SK-N-SH (cell line): ENCODE data around the gene ATP5F1A. TPM values are rescaled to one million over a fixed set of nuclear protein-coding genes. Genes with fewer than 3 reads are reported as not detected.

Source experiments
- CTCF ChIA-PET: fragments of 300-600, 350-600 bp; formaldehyde crosslinking; extraction: SDS; loops from one replicate; lab custom pipeline; 2021; lab: Yijun Ruan, JAX
- POLR2A ChIA-PET: fragments of 350-600 bp; sonication (Branson Sonifier 250); formaldehyde crosslinking; extraction: SDS; loops from one replicate; lab custom pipeline; 2020; ENCODE audit warnings: antibody characterized with exemption, inconsistent platforms; lab: Yijun Ruan, JAX
- DNase-seq: peaks from one replicate; pipeline ENCODE4 v3.0.0; 2012
- H2AFZ ChIP-seq: fragments of 200-600 bp; sonication (generic); 2 replicates; pipeline ENCODE4 v1.8.1; 2016; ENCODE audit warnings: antibody characterized with exemption, mild to moderate bottlenecking, low read depth
- H3F3A ChIP-seq: fragments of 200-600 bp; sonication (generic); replicated peaks from 2 replicates; pipeline ENCODE3; 2016; ENCODE audit warnings: antibody characterized with exemption, mild to moderate bottlenecking; ENCODE audit not compliant: insufficient read depth
- H3K27ac ChIP-seq, 2 experiments: fragments of 200-500 bp in 1 of 2; fragments of 200-600 bp in 1 of 2; sonication (Bioruptor generic) in 1 of 2; sonication (generic), shearing (Covaris generic) in 1 of 2; 2 replicates each; pipeline versions ENCODE4 v1.5.1 to v1.6.1; 2014 to 2016; ENCODE audit warnings: low read depth in 2 of 2, inconsistent platforms in 1 of 2, low read length in 1 of 2, mild to moderate bottlenecking in 1 of 2, mixed read lengths in 1 of 2
- H3K27me3 ChIP-seq: fragments of 200-600 bp; sonication (generic), shearing (Covaris generic); 2 replicates; pipeline ENCODE4 v1.6.1; 2016; ENCODE audit warnings: mixed run types; ENCODE audit not compliant: insufficient read depth
- H3K36me3 ChIP-seq, 2 experiments: fragments of 200-500 bp in 1 of 2; fragments of 200-600 bp in 1 of 2; sonication (Bioruptor generic) in 1 of 2; sonication (generic) in 1 of 2; replicated peaks in 1 of 2; 2 replicates each; pipeline versions ENCODE3 to v1.5.1; 2014 to 2016; ENCODE audit warnings: low read length in 1 of 2, mild to moderate bottlenecking in 1 of 2; ENCODE audit not compliant: insufficient read depth in 2 of 2, control insufficient read depth in 1 of 2
- H3K4me1 ChIP-seq, 2 experiments: fragments of 200-500 bp in 1 of 2; fragments of 200-600 bp in 1 of 2; sonication (Bioruptor generic) in 1 of 2; sonication (generic), shearing (Covaris generic) in 1 of 2; 2 replicates each; pipeline versions ENCODE4 v1.5.1 to v1.6.1; 2014 to 2016; ENCODE audit warnings: low read depth in 1 of 2, low read length in 1 of 2, mixed run types in 1 of 2; ENCODE audit not compliant: insufficient read depth in 2 of 2, control insufficient read depth in 1 of 2
- H3K4me2 ChIP-seq: fragments of 200-600 bp; sonication (generic), shearing (Covaris generic); 2 replicates; pipeline ENCODE4 v1.6.1; 2017; ENCODE audit warnings: mixed run types
- H3K4me3 ChIP-seq, 2 experiments: fragments of 200-500 bp in 1 of 2; fragments of 200-600 bp in 1 of 2; sonication (Bioruptor generic) in 1 of 2; sonication (generic), shearing (Covaris generic) in 1 of 2; 2 replicates each; pipeline versions ENCODE4 v1.5.1 to v1.8.1; 2014 to 2016; ENCODE audit warnings: low read depth in 2 of 2, inconsistent platforms in 1 of 2, low read length in 1 of 2, mild to moderate bottlenecking in 1 of 2, mixed read lengths in 1 of 2, moderate library complexity in 1 of 2
- H3K79me2 ChIP-seq: fragments of 200-600 bp; sonication (generic); 2 replicates; pipeline ENCODE4 v1.8.1; 2017; ENCODE audit warnings: mild to moderate bottlenecking; ENCODE audit not compliant: insufficient read depth
- H3K9ac ChIP-seq: fragments of 200-600 bp; sonication (generic); 2 replicates; pipeline ENCODE4 v1.6.1; 2017; ENCODE audit warnings: mixed run types
- H3K9me2 ChIP-seq: fragments of 200-600 bp; sonication (generic); 2 replicates; pipeline ENCODE4 v1.6.1; 2017; ENCODE audit warnings: mixed run types
- H3K9me3 ChIP-seq: fragments of 200-600 bp; sonication (generic); 2 replicates; pipeline ENCODE4 v1.6.1; 2017; ENCODE audit warnings: mixed run types, mild to moderate bottlenecking, moderate library complexity
- H4K20me1 ChIP-seq: fragments of 200-600 bp; sonication (generic); 2 replicates; pipeline ENCODE4 v1.6.1; 2017; ENCODE audit warnings: mild to moderate bottlenecking, mixed run types; ENCODE audit not compliant: insufficient read depth
- ELF1 ChIP-seq: IDR thresholded peaks from 2 replicates; pipeline ENCODE4 v1.4.0; 2012
- EZH2phosphoT487 ChIP-seq: fragments of 200-600 bp; sonication (generic); IDR thresholded peaks from 2 replicates; pipeline ENCODE4 v1.6.1; 2017; ENCODE audit warnings: low read depth, mixed run types, mild to moderate bottlenecking, antibody characterized with exemption, moderate library complexity, borderline replicate concordance
- FOSL2 ChIP-seq: IDR thresholded peaks from 2 replicates; pipeline ENCODE4 v1.4.0; 2012; ENCODE audit warnings: low read depth, mild to moderate bottlenecking, moderate library complexity, borderline replicate concordance
- FOXJ3 ChIP-seq: sonication (generic); formaldehyde crosslinking; IDR thresholded peaks from 2 replicates; pipeline ENCODE4 v1.5.1; 2020; ENCODE audit warnings: mild to moderate bottlenecking, missing genetic modification reagents
- GABPA ChIP-seq: IDR thresholded peaks from 2 replicates; pipeline ENCODE4 v1.4.0; 2012; ENCODE audit warnings: low read depth, mild to moderate bottlenecking
- IRF3 ChIP-seq: fragments of 150-350 bp; IDR thresholded peaks from 2 replicates; pipeline ENCODE4 v1.6.1; 2016; ENCODE audit warnings: mild to moderate bottlenecking, low read depth, low read length
- MXI1 ChIP-seq: IDR thresholded peaks from 2 replicates; pipeline ENCODE4 v1.6.1; 2012; ENCODE audit warnings: mild to moderate bottlenecking, low read depth, low read length, improper control_type of control experiment
- NFIC ChIP-seq: IDR thresholded peaks from 2 replicates; pipeline ENCODE4 v1.4.0; 2012; ENCODE audit warnings: borderline replicate concordance
- NRF1 ChIP-seq: IDR thresholded peaks from 2 replicates; pipeline ENCODE4 v1.6.1; 2012; ENCODE audit warnings: low read depth, mild to moderate bottlenecking, low read length
- PBX3 ChIP-seq: IDR thresholded peaks from 2 replicates; pipeline ENCODE4; 2012
- POLR2AphosphoS5 ChIP-seq: IDR thresholded peaks from 2 replicates; pipeline ENCODE4 v1.6.1; 2012; ENCODE audit warnings: low read depth, low read length
- RAD21 ChIP-seq: IDR thresholded peaks from 2 replicates; pipeline ENCODE4 v1.6.1; 2012; ENCODE audit warnings: mild to moderate bottlenecking, low read length
- RCOR1 ChIP-seq: fragments of 150-350 bp; IDR thresholded peaks from 2 replicates; pipeline ENCODE4 v1.6.1; 2017; ENCODE audit warnings: antibody characterized with exemption, low read length
- RXRA ChIP-seq: IDR thresholded peaks from 2 replicates; pipeline ENCODE4 v1.4.0; 2012; ENCODE audit warnings: low read depth, mild to moderate bottlenecking, borderline replicate concordance
- TAF1 ChIP-seq: IDR thresholded peaks from 2 replicates; pipeline ENCODE4 v1.6.1; 2012; ENCODE audit warnings: low read depth, mild to moderate bottlenecking, low read length, moderate library complexity, borderline replicate concordance
- TEAD4 ChIP-seq: IDR thresholded peaks from 2 replicates; pipeline ENCODE4 v1.4.0; 2012; ENCODE audit warnings: mild to moderate bottlenecking, borderline replicate concordance; ENCODE audit not compliant: insufficient read depth
- USF2 ChIP-seq: fragments of 150-350 bp; IDR thresholded peaks from 2 replicates; pipeline ENCODE4 v1.6.1; 2017; ENCODE audit warnings: antibody characterized with exemption, low read length, low read depth, borderline replicate concordance
- ZBTB33 ChIP-seq: IDR thresholded peaks from 2 replicates; pipeline ENCODE4 v1.4.0; 2012; ENCODE audit warnings: low read depth, borderline replicate concordance
- WGBS: methylation state at CpG from one replicate; pipeline ENCODE4 v1.1.6; 2017; ENCODE audit warnings: low lambda C conversion rate; 5-methylcytosine and 5-hydroxymethylcytosine counted together
- polyA plus RNA-seq, 3 experiments: library from polyadenylated mRNA; depleted of rRNA; stranded (reverse); fragments of >200 nt; gene quantifications; 2 replicates each; pipeline ENCODE4 v1.2.3, GENCODE V29; 2012

Gene ATP5F1A
- polyA plus RNA-seq, 1 of the 3 experiments (the other 2 are of a cell fraction), result 610 TPM

GRCh38 chr18:46050268-46050667 is 47.8 kb downstream of the ATP5F1A start:
- no peak overlapping the region for H2AFZ ChIP-seq
- H4K20me1 ChIP-seq, result no peaks in the 10 kb centered on the region
- CTCF ChIA-PET, result interaction anchor here (1.4 kb wide), 1 partner anchor 362 kb away, joined by 3 read pairs; no protein-coding TSS in a partner anchor
- peaks cover 0 to 8% of the 10 kb centered on the region in 2 experiments; a peak in 1 of 4 replicates for H3K4me1 ChIP-seq
- TF ChIP-seq GABPA (no peak), USF2 (no peak)
- POLR2A ChIA-PET, result no interaction called here
- H3K4me3 ChIP-seq, result no peak overlapping the region
- no peak for DNase-seq
- H3K79me2 ChIP-seq, result peaks cover 7% of the 10 kb centered on the region; the same call in 1 of the 2 replicates
- H3K9ac ChIP-seq, result no peak overlapping the region
- H3K27ac ChIP-seq, result no peak overlapping the region
- H3F3A ChIP-seq, result peaks cover 9% of the 10 kb centered on the region
- H3K36me3 ChIP-seq, result no peaks in the 10 kb centered on the region
- no peaks in the 10 kb centered on the region for H3K9me2 ChIP-seq
- no peak overlapping the region for H3K4me2 ChIP-seq
- WGBS, result 94% methylated on average over 5 of the region's 5 CpGs
- H3K27me3 ChIP-seq, result no peaks in the 10 kb centered on the region
- H3K9me3 ChIP-seq, result no peaks in the 10 kb centered on the region

GRCh38 chr18:46048641-46049040 is 49.5 kb downstream of the ATP5F1A start:
- H3K27ac ChIP-seq, result no peak overlapping the region

More at GRCh38 chr18:46048641-46049040, 49.5 kb downstream of the ATP5F1A start:
- no peak overlapping the region for H3K9ac ChIP-seq
- H3K9me3 ChIP-seq, result no peaks in the 10 kb centered on the region
- ChIA-PET CTCF (interaction anchor here (0.9 kb wide), 1 partner anchor 25 kb away, joined by 3 read pairs; no protein-coding TSS in a partner anchor), POLR2A (no interaction called here)
- H3K4me2 ChIP-seq, result no peak overlapping the region
- peaks cover 9% of the 10 kb centered on the region for H3F3A ChIP-seq
- no peak for DNase-seq
- H3K4me1 ChIP-seq, result peaks cover 0 to 8% of the 10 kb centered on the region in 2 experiments; a peak in 1 of 4 replicates
- H2AFZ ChIP-seq, result no peak overlapping the region
- TF ChIP-seq EZH2phosphoT487 (no peak), NRF1 (no peak), FOXJ3 (CRISPR knock-in tag) (no peak), ZBTB33 (no peak), TAF1 (no peak), PBX3 (no peak), TEAD4 (no peak), RAD21 (no peak), RXRA (no peak), MXI1 (no peak), IRF3 (no peak), POLR2AphosphoS5 (no peak), ELF1 (no peak), NFIC (no peak), RCOR1 (no peak), USF2 (no peak), FOSL2 (no peak), GABPA (no peak)
- TF ChIP-seq, all 33 proteins: peak for 0
- Histone ChIP-seq H3K36me3 (no peaks in the 10 kb centered on the region), H3K79me2 (peaks cover 7% of the 10 kb centered on the region; the same call in 1 of the 2 replicates), H3K4me3 (no peak overlapping the region), H3K9me2 (no peaks in the 10 kb centered on the region), H3K27me3 (no peaks in the 10 kb centered on the region), H4K20me1 (no peaks in the 10 kb centered on the region)
- 69% methylated on average over 1 of the region's 1 CpG for WGBS
